Activated CD8-positive, alpha-beta memory T cell treated with anti-CD3 and anti-CD28 coated beads, Interleukin-2, amount 50 U/mL, for 48 hours (primary cell): ENCODE results near the gene H19.
A peak's percentile ranks its signal among the peaks of the same experiment; 100 is the strongest.

Experiments
- DNase-seq: peaks from one replicate; pipeline ENCODE4 v3.0.0-alpha.2; 2020

The H19 gene

DNA sequence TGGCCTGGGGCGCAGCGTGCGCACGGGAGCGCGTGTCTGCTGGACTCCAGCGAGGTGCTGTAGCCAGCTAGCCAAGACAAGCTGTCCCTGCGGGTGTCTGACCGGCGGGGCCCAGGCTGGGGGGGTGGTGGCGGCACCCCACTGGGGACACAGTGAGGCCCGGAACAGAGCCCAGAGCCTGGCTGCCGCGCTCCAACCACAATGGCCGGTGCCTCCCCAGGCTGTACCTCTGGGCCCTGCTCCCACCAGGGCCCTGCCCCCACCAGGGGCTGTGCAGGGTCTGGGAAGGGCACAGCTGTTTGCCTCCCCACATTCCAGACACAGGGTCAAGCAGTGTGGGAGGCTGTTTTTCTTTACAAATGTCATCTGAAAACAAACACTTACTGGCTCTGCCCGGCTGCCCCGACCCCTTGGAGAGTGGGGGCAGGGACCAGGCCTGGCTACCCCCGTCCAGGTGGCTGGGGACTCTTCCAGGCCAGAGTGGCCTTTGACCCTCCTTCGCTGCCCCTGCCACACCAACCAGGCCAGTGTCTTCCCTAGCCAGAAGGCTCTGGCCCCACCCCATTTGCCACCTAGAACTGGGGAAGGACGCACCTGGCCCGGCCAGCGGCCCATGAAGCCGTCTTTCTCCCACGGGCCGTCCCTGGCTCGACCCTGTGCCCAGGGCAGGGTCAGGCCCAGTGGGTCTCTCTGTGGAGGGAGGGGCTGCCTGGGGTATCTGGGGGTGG, 14.6 kb downstream of the H19 start:
- DNase-seq = no peak

DNA sequence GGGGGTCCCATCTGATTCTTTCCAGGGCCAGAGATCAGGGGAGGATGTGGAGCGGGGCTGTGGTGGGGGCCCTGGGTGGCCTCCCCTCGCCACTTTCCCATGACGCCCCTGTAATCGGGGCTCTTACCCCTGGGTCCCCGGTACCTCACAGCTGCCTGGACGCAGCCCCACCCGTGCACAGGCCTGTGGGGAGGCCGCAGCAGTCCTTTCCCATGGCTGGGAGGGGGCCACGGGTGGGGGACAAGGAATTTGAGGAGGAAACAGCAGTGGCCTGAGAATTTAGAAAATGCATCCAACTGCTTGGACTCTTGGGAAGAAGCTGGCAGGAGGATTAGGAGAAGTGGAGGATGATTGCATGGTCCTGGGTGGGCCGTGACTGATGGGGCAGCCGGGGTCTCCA, 18.0 kb downstream of the H19 start:
- DNase-seq = no peak

DNA sequence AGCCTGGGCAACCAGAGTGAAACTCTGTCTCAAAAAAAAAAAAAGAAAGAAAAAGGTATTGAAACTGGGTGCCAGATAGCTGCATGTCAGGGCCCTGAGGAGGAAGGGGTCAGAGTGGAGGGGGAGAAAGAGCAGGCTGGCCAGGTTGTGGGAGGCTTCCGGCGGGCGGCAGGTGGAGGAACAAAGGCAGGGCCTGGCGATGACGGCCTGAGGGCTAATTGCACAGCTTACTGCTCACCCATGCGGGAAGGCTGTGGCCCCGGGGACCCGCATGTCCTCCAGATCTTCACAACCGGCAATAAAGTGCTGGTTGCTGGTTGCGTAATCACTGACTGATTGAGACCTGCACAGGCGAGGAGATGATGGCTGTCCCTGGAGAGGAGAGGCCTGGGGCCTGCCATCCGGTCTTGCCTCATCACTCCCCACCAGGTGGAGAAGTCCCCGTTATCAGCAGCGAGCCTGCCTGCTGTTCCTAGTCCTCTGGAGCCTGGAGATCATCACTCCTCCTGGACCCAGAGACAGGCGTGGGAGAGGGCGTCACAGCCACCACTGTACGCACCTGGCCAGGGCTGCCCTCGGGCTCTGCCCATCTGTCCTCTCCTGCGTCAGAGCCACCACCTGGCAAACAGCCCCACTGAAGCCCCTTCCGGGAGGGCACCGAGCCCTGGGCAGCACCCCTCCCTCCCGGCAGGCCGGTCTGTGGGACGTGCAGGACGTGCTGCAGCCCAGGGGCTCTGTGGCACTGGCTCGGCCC, 18.7 kb downstream of the H19 start:
- DNase-seq = no peak

GRCh38 chr11:1975185-1975584, 22.5 kb downstream of the H19 start:
- DNase-seq = no peak

- DNase-seq = no peak
These were observed 26.7 kb downstream of the H19 start for GRCh38 chr11:1970956-1971355.

DNA sequence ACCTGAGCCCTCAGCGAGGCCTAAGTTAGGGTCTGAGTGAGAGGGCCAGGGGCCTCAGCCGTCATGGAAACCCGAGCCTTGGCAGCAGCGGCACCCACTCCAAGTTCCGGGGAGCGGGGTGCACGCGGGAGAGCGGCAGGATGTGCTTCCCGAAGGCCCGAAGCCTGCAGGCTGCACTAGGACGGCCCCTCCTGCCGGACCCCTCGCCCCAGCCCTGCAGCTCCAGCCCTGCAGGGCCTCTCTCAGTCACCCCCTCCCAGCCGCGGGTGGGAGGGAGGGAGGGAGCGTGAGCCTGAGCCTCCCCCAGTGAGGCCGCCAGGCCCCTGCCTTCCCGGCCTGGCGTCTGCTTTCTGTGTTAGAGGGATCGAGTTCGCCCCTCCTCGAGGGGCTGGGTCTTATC, 27.9 kb downstream of the H19 start:
- no peak for DNase-seq

DNA sequence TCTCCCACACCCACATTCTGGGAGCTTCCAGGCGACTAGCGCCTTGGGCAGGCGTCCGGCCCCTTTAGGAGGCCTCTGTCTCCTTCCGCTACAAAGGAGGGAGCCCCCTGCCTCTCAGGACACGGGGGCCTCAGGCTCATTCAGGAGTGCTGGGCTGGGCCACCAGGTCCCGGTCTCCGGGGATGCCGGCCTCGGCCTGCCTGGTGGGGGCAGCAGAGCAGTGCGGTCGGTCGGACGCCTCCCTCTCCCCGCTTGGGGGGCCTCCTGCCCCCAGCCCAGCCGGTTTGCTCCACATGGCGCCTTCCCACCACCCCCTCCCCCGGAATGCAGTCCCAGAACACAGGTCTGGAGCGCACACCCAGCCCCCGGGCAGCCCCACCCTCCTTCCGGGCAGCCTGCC, 28.6 kb downstream of the H19 start:
- DNase-seq = no peak

GRCh38 chr11:1968454-1969002, 29.1 kb downstream of the H19 start:
- no peak for DNase-seq

- no peak for DNase-seq
These were observed 29.9 kb downstream of the H19 start for GRCh38 chr11:1967641-1968225.

GRCh38 chr11:1966531-1966930, 31.1 kb downstream of the H19 start:
- DNase-seq = no peak

DNA sequence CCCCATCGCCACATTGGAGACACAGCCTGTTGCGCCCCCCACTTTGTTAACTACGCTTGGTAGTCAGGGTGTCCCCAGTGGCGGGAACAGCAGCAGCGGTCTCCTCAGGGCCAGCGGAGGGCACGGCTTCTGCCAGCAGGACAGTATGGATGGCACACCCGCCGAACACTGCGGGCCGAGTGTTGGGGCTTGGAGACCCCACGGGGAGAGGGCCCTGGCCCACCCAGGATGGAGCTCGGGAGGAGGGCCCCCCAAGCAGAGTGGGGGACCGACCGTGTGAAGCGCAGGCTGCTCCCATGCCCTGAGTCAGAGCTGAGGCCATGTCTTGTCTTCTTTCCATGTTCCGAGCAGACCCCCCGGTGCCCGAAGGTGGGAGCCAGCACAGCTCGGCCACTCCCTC, 32.7 kb downstream of the H19 start:
- DNase-seq = no peak

- no peak for DNase-seq
These were observed 33.3 kb downstream of the H19 start for GRCh38 chr11:1964348-1964747.

- DNase-seq = no peak
These were observed 33.8 kb downstream of the H19 start for GRCh38 chr11:1963864-1964263.

- DNase-seq = no peak
These were observed 37.9 kb downstream of the H19 start for GRCh38 chr11:1959786-1960185.

- no peak for DNase-seq
These were observed 39.3 kb downstream of the H19 start for GRCh38 chr11:1958367-1958766.

GRCh38 chr11:1953489-1954266, 44.0 kb downstream of the H19 start:
- peak; percentile 59 for DNase-seq

GRCh38 chr11:1952806-1953482, 44.7 kb downstream of the H19 start:
- DNase-seq = peak; percentile 22

- DNase-seq = no peak
These were observed 47.7 kb downstream of the H19 start for GRCh38 chr11:1949922-1950321.

DNA sequence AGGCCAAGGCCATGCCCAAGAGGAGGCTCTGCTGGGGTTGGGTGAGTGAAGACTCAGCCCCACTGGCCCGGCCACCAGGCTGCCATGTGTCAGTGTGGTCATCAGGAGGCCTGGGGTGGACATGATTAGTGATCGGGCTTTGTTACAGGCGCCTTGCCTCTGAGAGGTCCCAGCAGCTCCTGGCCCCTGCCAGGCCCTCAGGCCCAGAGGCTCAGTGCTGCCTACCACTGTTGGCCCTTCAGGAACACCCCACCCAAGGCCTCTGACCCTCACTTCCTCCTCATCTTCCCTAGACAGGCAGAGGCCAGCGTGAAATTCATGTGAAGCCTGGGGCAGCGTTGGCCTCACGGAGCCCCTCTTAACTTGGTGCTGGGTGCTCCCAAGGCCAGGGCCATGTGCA, 48.3 kb downstream of the H19 start:
- peak; percentile 36 for DNase-seq

DNA sequence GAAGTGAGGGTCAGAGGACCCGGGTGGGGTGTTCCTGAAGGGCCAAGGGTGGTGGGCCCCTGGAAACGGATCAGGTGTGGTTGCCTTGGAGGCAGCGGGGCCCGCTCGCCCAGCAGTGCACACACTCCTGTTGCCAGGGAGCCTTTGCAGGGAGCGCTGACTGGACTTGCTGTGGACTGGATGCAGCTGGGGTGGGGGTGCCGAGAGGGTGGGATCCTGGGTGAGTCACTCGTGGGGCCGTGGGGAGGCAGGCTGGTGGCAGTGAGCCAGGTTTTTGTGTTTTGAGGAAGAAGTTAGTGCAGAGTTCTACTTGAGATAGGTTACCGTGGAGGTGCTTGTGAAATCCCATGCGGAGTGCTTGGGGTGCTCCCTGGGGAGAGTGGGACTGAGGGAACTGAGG, 49.3 kb downstream of the H19 start:
- peak; percentile 13 for DNase-seq

DNA sequence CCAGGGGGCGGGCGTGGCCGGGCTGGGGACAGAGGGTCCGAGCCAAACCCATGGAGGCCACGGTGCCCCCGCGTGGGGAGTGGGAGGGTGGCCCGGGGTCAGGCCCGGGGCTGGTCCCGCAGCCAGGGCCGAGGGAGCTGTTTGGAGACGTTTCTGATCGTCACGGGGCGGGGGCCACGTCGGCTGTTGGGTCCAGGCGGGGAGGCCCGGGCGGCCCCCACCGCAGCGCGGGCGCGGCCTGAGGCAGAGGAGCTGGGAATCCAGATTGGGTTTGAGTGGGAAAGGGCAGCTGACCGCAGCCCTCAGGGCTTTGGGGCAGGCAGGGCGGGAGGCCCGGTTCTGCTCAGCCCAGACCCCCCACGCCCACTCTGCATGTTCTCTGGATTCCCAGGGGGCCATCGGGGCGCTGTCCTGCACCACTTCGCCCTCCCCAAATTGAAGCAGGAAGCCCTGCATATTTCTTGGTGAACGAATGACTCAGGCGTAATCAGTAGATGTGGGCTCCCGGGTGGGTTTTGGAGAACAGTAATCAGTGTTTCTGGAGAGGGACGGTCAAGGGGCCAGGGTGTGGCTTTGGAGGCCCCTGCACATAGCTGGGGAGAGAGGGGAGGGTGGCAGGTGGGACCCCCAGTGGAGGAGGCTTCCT, 49.9 kb downstream of the H19 start:
- DNase-seq = no peak
